Stimulated activated naive CD8-positive, alpha-beta T cell treated with anti-CD3 and anti-CD28 coated beads, Interleukin-15, Interleukin-2, amounts not matched to agents 100 ng/mL and 50 ng/mL, for 24 hours (primary cell): ENCODE data around the gene SFXN5.

Experiments
- H3K27ac Mint-ChIP-seq: one replicate; pipeline ENCODE4 v1.8.0; 2021; ENCODE audit warnings: mild to moderate bottlenecking, mixed read lengths
- H3K27me3 Mint-ChIP-seq: one replicate; pipeline ENCODE4 v1.8.0; 2021; ENCODE audit warnings: mixed read lengths
- H3K36me3 Mint-ChIP-seq: one replicate; pipeline ENCODE4 v1.8.0; 2021; ENCODE audit warnings: low read depth, mixed read lengths
- H3K4me1 Mint-ChIP-seq: one replicate; pipeline ENCODE4 v1.8.0; 2021; ENCODE audit warnings: low read depth, mixed read lengths
- H3K4me3 Mint-ChIP-seq: one replicate; pipeline ENCODE4 v1.8.0; 2021; ENCODE audit warnings: mild to moderate bottlenecking, mixed read lengths
- H3K9me3 Mint-ChIP-seq: one replicate; pipeline ENCODE4 v1.8.0; 2021; ENCODE audit warnings: mixed read lengths

SFXN5 gene

GRCh38 chr2:72953976-72954375 is 117.5 kb downstream of the SFXN5 start:
- Mint-ChIP-seq H3K36me3 (no peaks in the 10 kb centered on the region), H3K4me3 (peak overlapping the region; percentile 64), H3K9me3 (no peaks in the 10 kb centered on the region), H3K27ac (peak overlapping the region; percentile 68), H3K27me3 (no peaks in the 10 kb centered on the region), H3K4me1 (peaks cover 19% of the 10 kb centered on the region)

- Mint-ChIP-seq H3K4me3 (no peak overlapping the region), H3K9me3 (no peaks in the 10 kb centered on the region), H3K27me3 (no peaks in the 10 kb centered on the region), H3K36me3 (no peaks in the 10 kb centered on the region), H3K4me1 (peaks cover 19% of the 10 kb centered on the region), H3K27ac (peak overlapping the region; percentile 68)
Observed at GRCh38 chr2:72953528-72953927, 118.0 kb downstream of the SFXN5 start.

- H3K4me1 Mint-ChIP-seq: peaks cover 19% of the 10 kb centered on the region
- H3K4me3 Mint-ChIP-seq: no peak overlapping the region
- H3K36me3 Mint-ChIP-seq: no peaks in the 10 kb centered on the region
- H3K27ac Mint-ChIP-seq: no peak overlapping the region
- no peaks in the 10 kb centered on the region for H3K27me3 Mint-ChIP-seq
- no peaks in the 10 kb centered on the region for H3K9me3 Mint-ChIP-seq
Observed at GRCh38 chr2:72952961-72953360, 118.6 kb downstream of the SFXN5 start.

- Mint-ChIP-seq H3K4me3 (no peak overlapping the region), H3K27ac (no peak overlapping the region), H3K27me3 (no peaks in the 10 kb centered on the region)
Observed at GRCh38 chr2:72952110-72952823, 119.2 kb downstream of the SFXN5 start.

GRCh38 chr2:72951303-72952095 is 120.0 kb downstream of the SFXN5 start:
- H3K9me3 Mint-ChIP-seq: no peaks in the 10 kb centered on the region
- H3K4me3 Mint-ChIP-seq: no peak overlapping the region
- H3K27ac Mint-ChIP-seq: no peak overlapping the region
- H3K36me3 Mint-ChIP-seq: no peaks in the 10 kb centered on the region
- H3K4me1 Mint-ChIP-seq: peaks cover 19% of the 10 kb centered on the region
- no peaks in the 10 kb centered on the region for H3K27me3 Mint-ChIP-seq

More at GRCh38 chr2:72952110-72952823, 119.2 kb downstream of the SFXN5 start:
- H3K4me1 Mint-ChIP-seq: peaks cover 19% of the 10 kb centered on the region
- H3K9me3 Mint-ChIP-seq: no peaks in the 10 kb centered on the region
- H3K36me3 Mint-ChIP-seq: no peaks in the 10 kb centered on the region

GRCh38 chr2:72950558-72951255 is 120.8 kb downstream of the SFXN5 start:
- H3K9me3 Mint-ChIP-seq: no peaks in the 10 kb centered on the region
- H3K4me3 Mint-ChIP-seq: no peak overlapping the region
- H3K27me3 Mint-ChIP-seq: no peaks in the 10 kb centered on the region
- H3K27ac Mint-ChIP-seq: no peak overlapping the region
- H3K36me3 Mint-ChIP-seq: no peaks in the 10 kb centered on the region
- H3K4me1 Mint-ChIP-seq: peaks cover 19% of the 10 kb centered on the region

- H3K4me3 Mint-ChIP-seq: no peak overlapping the region
- H3K4me1 Mint-ChIP-seq: peaks cover 12% of the 10 kb centered on the region
- H3K27me3 Mint-ChIP-seq: no peaks in the 10 kb centered on the region
- H3K9me3 Mint-ChIP-seq: no peaks in the 10 kb centered on the region
- H3K27ac Mint-ChIP-seq: no peak overlapping the region
- H3K36me3 Mint-ChIP-seq: no peaks in the 10 kb centered on the region
Observed at GRCh38 chr2:72949642-72950041, 121.9 kb downstream of the SFXN5 start.

GRCh38 chr2:72949045-72949444 is 122.5 kb downstream of the SFXN5 start:
- no peaks in the 10 kb centered on the region for H3K27me3 Mint-ChIP-seq
- no peaks in the 10 kb centered on the region for H3K36me3 Mint-ChIP-seq
- peaks cover 7% of the 10 kb centered on the region for H3K4me1 Mint-ChIP-seq
- H3K27ac Mint-ChIP-seq: no peak overlapping the region
- no peak overlapping the region for H3K4me3 Mint-ChIP-seq
- H3K9me3 Mint-ChIP-seq: no peaks in the 10 kb centered on the region

- Mint-ChIP-seq H3K27ac (no peak overlapping the region), H3K9me3 (no peaks in the 10 kb centered on the region), H3K4me1 (peaks cover 3% of the 10 kb centered on the region), H3K36me3 (no peaks in the 10 kb centered on the region), H3K27me3 (no peaks in the 10 kb centered on the region), H3K4me3 (no peak overlapping the region)
Observed at GRCh38 chr2:72947952-72948830, 123.3 kb downstream of the SFXN5 start.

GRCh38 chr2:72946466-72946865 is 125.0 kb downstream of the SFXN5 start:
- H3K27ac Mint-ChIP-seq: no peak overlapping the region
- no peaks in the 10 kb centered on the region for H3K27me3 Mint-ChIP-seq
- H3K9me3 Mint-ChIP-seq: no peaks in the 10 kb centered on the region
- no peak overlapping the region for H3K4me3 Mint-ChIP-seq
- no peaks in the 10 kb centered on the region for H3K36me3 Mint-ChIP-seq
- H3K4me1 Mint-ChIP-seq: no peaks in the 10 kb centered on the region

GRCh38 chr2:72945450-72946019 is 126.0 kb downstream of the SFXN5 start:
- Mint-ChIP-seq H3K4me1 (no peaks in the 10 kb centered on the region), H3K27ac (no peak overlapping the region), H3K27me3 (no peaks in the 10 kb centered on the region), H3K36me3 (no peaks in the 10 kb centered on the region), H3K4me3 (no peak overlapping the region), H3K9me3 (no peaks in the 10 kb centered on the region)

- Mint-ChIP-seq H3K36me3 (no peaks in the 10 kb centered on the region), H3K9me3 (no peaks in the 10 kb centered on the region), H3K4me3 (no peak overlapping the region), H3K27ac (no peak overlapping the region), H3K4me1 (no peaks in the 10 kb centered on the region), H3K27me3 (no peaks in the 10 kb centered on the region)
Observed at GRCh38 chr2:72944804-72945449, 126.6 kb downstream of the SFXN5 start.

GRCh38 chr2:72943540-72944395 is 127.7 kb downstream of the SFXN5 start:
- Mint-ChIP-seq H3K9me3 (no peaks in the 10 kb centered on the region), H3K27me3 (no peaks in the 10 kb centered on the region), H3K4me1 (no peaks in the 10 kb centered on the region), H3K4me3 (no peak overlapping the region), H3K27ac (no peak overlapping the region), H3K36me3 (no peaks in the 10 kb centered on the region)
